H9 (cell line): ENCODE data around the gene HPGDS. TPM values are rescaled to one million over a fixed set of nuclear protein-coding genes. Genes with fewer than 3 reads are reported as not detected.

Experiments used
- DNase-seq: peaks from one replicate; pipeline ENCODE4 v3.0.0-alpha.2; 2017
- H2AFZ ChIP-seq: one replicate; pipeline ENCODE4 v1.6.1; 2013; ENCODE audit warnings: mild to moderate bottlenecking, low read length, control low read depth, moderate library complexity
- H2AK5ac ChIP-seq: 2 replicates; pipeline ENCODE4 v1.6.1; 2013; ENCODE audit warnings: low read length, control low read depth, mixed read lengths; ENCODE audit not compliant: insufficient read length
- H2BK120ac ChIP-seq: one replicate; pipeline ENCODE4 v1.6.1; 2013; ENCODE audit warnings: low read depth, mild to moderate bottlenecking, low read length, control low read depth, inconsistent platforms; ENCODE audit not compliant: poor library complexity, severe bottlenecking
- H2BK12ac ChIP-seq: 2 replicates; pipeline ENCODE4 v1.6.1; 2013; ENCODE audit warnings: low read length, control low read depth, mixed read lengths, low read depth; ENCODE audit not compliant: insufficient read length
- H2BK15ac ChIP-seq: 2 replicates; pipeline ENCODE4 v1.6.1; 2013; ENCODE audit warnings: low read depth, low read length, control low read depth
- H2BK20ac ChIP-seq: one replicate; pipeline ENCODE4 v1.6.1; 2013; ENCODE audit warnings: low read depth, mild to moderate bottlenecking, low read length, control low read depth, inconsistent platforms; ENCODE audit not compliant: poor library complexity, severe bottlenecking
- H2BK5ac ChIP-seq: 2 replicates; pipeline ENCODE4 v1.6.1; 2013; ENCODE audit warnings: low read length, control low read depth, mixed read lengths; ENCODE audit not compliant: insufficient read length
- H3K14ac ChIP-seq: 2 replicates; pipeline ENCODE4 v1.6.1; 2013; ENCODE audit warnings: low read length, control low read depth; ENCODE audit not compliant: insufficient read depth
- H3K18ac ChIP-seq: 2 replicates; pipeline ENCODE4 v1.6.1; 2013; ENCODE audit warnings: low read depth, mild to moderate bottlenecking, mixed read lengths, low read length, control low read depth; ENCODE audit not compliant: insufficient read length
- H3K23ac ChIP-seq: 2 replicates; pipeline ENCODE4 v1.6.1; 2013; ENCODE audit warnings: low read length, control low read depth, mixed read lengths, low read depth; ENCODE audit not compliant: insufficient read length
- H3K23me2 ChIP-seq: 2 replicates; pipeline ENCODE4 v1.6.1; 2013; ENCODE audit warnings: low read depth, mild to moderate bottlenecking, mixed read lengths, low read length, control low read depth; ENCODE audit not compliant: insufficient read length, poor library complexity, severe bottlenecking
- H3K27ac ChIP-seq: 2 replicates; pipeline ENCODE4 v1.5.1; 2013; ENCODE audit warnings: low read length, control low read depth, mixed read lengths, low read depth; ENCODE audit not compliant: insufficient read length
- H3K27me3 ChIP-seq: 2 replicates; pipeline ENCODE4 v1.6.1; 2013; ENCODE audit warnings: low read length, control low read depth, inconsistent platforms; ENCODE audit not compliant: insufficient read depth
- H3K4ac ChIP-seq: 2 replicates; pipeline ENCODE4 v1.6.1; 2013; ENCODE audit warnings: low read depth, mild to moderate bottlenecking, control low read depth, inconsistent platforms, low read length, moderate library complexity
- H3K4me1 ChIP-seq: 2 replicates; pipeline ENCODE4 v1.6.1; 2013; ENCODE audit warnings: low read length, control low read depth, inconsistent platforms; ENCODE audit not compliant: insufficient read depth
- H3K4me2 ChIP-seq: 2 replicates; pipeline ENCODE4 v1.6.1; 2013; ENCODE audit warnings: low read length, control low read depth, mixed read lengths; ENCODE audit not compliant: insufficient read length, insufficient read depth
- H3K56ac ChIP-seq: 2 replicates; pipeline ENCODE4 v1.6.1; 2013; ENCODE audit warnings: low read depth, mild to moderate bottlenecking, mixed read lengths, low read length, control low read depth; ENCODE audit not compliant: insufficient read length
- H3K79me1 ChIP-seq: 2 replicates; pipeline ENCODE4 v1.6.1; 2013; ENCODE audit warnings: low read depth, mild to moderate bottlenecking, moderate library complexity, low read length, control low read depth, inconsistent platforms; ENCODE audit not compliant: insufficient read depth, poor library complexity, severe bottlenecking
- H3K79me2 ChIP-seq: 2 replicates; pipeline ENCODE4 v1.6.1; 2013; ENCODE audit warnings: low read length, control low read depth, inconsistent platforms; ENCODE audit not compliant: insufficient read depth
- H3K9ac ChIP-seq: 2 replicates; pipeline ENCODE4 v1.6.1; 2013; ENCODE audit warnings: low read length, control low read depth, mixed read lengths; ENCODE audit not compliant: insufficient read length; ENCODE audit errors: extremely low read depth
- H3K9me3 ChIP-seq: one replicate; pipeline ENCODE4 v1.6.1; 2013; ENCODE audit warnings: low read depth, low read length, inconsistent platforms; ENCODE audit not compliant: control insufficient read depth
- H3T11ph ChIP-seq: one replicate; pipeline ENCODE4 v1.6.1; 2013; ENCODE audit warnings: mild to moderate bottlenecking, low read length, control low read depth, inconsistent platforms
- H4K20me1 ChIP-seq: one replicate; pipeline ENCODE4 v1.6.1; 2013; ENCODE audit not compliant: control insufficient read depth, insufficient read length, insufficient read depth
- H4K5ac ChIP-seq: 2 replicates; pipeline ENCODE4 v1.6.1; 2013; ENCODE audit warnings: low read depth, mild to moderate bottlenecking, mixed read lengths, low read length, control low read depth; ENCODE audit not compliant: insufficient read length
- H4K8ac ChIP-seq: replicated peaks from 2 replicates; pipeline ENCODE4 v1.6.1; 2013; ENCODE audit warnings: low read length, control low read depth, mixed read lengths, low read depth; ENCODE audit not compliant: insufficient read length
- H4K91ac ChIP-seq: 2 replicates; pipeline ENCODE4 v1.6.1; 2013; ENCODE audit warnings: low read depth, mild to moderate bottlenecking, moderate library complexity, mixed read lengths, low read length, control low read depth; ENCODE audit not compliant: insufficient read length
- H3K27ac Mint-ChIP-seq, 3 experiments: 2 replicates in 2 of 3; 3 replicates in 1 of 3; pipeline ENCODE4 v1.8.0; 2020 to 2021; ENCODE audit warnings: mixed read lengths in 3 of 3, mild to moderate bottlenecking in 1 of 3, moderate library complexity in 1 of 3
- H3K27me3 Mint-ChIP-seq: 2 replicates; pipeline ENCODE4 v1.8.0; 2021; ENCODE audit warnings: low read depth, mild to moderate bottlenecking, moderate library complexity, mixed read lengths
- H3K36me3 Mint-ChIP-seq, 3 experiments: 2 replicates in 2 of 3; 3 replicates in 1 of 3; pipeline ENCODE4 v1.8.0; 2020 to 2021; ENCODE audit warnings: low read depth in 3 of 3, mixed read lengths in 3 of 3; ENCODE audit not compliant: insufficient read depth in 1 of 3
- H3K4me1 Mint-ChIP-seq, 2 experiments: 2 replicates each; pipeline ENCODE4 v1.8.0; 2020; ENCODE audit warnings: mixed read lengths in 2 of 2
- H3K4me3 Mint-ChIP-seq, 2 experiments: 2 replicates in 1 of 2; 3 replicates in 1 of 2; pipeline ENCODE4 v1.8.0; 2020 to 2021; ENCODE audit warnings: mild to moderate bottlenecking in 2 of 2, mixed read lengths in 2 of 2, moderate library complexity in 1 of 2
- H3K9me3 Mint-ChIP-seq, 2 experiments: 2 replicates in 1 of 2; 3 replicates in 1 of 2; pipeline ENCODE4 v1.8.0; 2020; ENCODE audit warnings: mild to moderate bottlenecking in 2 of 2, mixed read lengths in 2 of 2, moderate library complexity in 1 of 2
- CTCF ChIP-seq: fragments of 200-600 bp; sonication (generic); conservative IDR thresholded peaks from 3 replicates; pipeline ENCODE4 v1.8.0; 2021; ENCODE audit warnings: antibody characterized with exemption, mild to moderate bottlenecking
- WGBS: extraction: QIAGEN DNeasy Blood & Tissue Kit; methylation state at CpG from one replicate; pipeline ENCODE4 v1.1.7; 2013; ENCODE audit warnings: missing lambda C conversion rate, low lambda C conversion rate, mixed read lengths; ENCODE audit not compliant: insufficient read length; ENCODE audit errors: extremely low coverage; 5-methylcytosine and 5-hydroxymethylcytosine counted together
- total RNA-seq: library from RNA; stranded (reverse); gene quantifications from 2 replicates; pipeline ENCODE4 v1.2.1, GENCODE V29; 2021

Gene HPGDS
- total RNA-seq, 1 experiment from 2014 or later: not detected

GRCh38 chr4:94345969-94346368 is 3.3 kb upstream of the HPGDS start:
- H4K20me1 ChIP-seq: no peaks in the 10 kb centered on the region
- no peaks in the 10 kb centered on the region for H3K27me3 ChIP-seq
- H3K79me2 ChIP-seq: no peaks in the 10 kb centered on the region
- no peaks in the 10 kb centered on the region for H3K27me3 Mint-ChIP-seq
- H3K14ac ChIP-seq: no peak overlapping the region
- no peak overlapping the region for H3K56ac ChIP-seq
- DNase-seq: no peak
- no peak for TF ChIP-seq CTCF
- H3K23ac ChIP-seq: no peak overlapping the region
- H2AFZ ChIP-seq: no peak overlapping the region
- whole genome bisulfite sequencing: no CpG with 5 or more reads among the region's 2 CpGs
- no peak overlapping the region for H2BK20ac ChIP-seq
- no peaks in the 10 kb centered on the region for H3K23me2 ChIP-seq
- H3K9ac ChIP-seq: no peak overlapping the region
- no peaks in the 10 kb centered on the region for H3K79me1 ChIP-seq
- H3K27ac Mint-ChIP-seq: no peak overlapping the region
- H2BK5ac ChIP-seq: no peak overlapping the region
- H3K4me1 Mint-ChIP-seq: no peaks in the 10 kb centered on the region
- H3K9me3 ChIP-seq: no peaks in the 10 kb centered on the region
- H4K91ac ChIP-seq: no peak overlapping the region
- H4K8ac ChIP-seq: no peak overlapping the region
- no peak overlapping the region for H3K4ac ChIP-seq
- no peak overlapping the region for H4K5ac ChIP-seq
- H3K4me1 ChIP-seq: no peaks in the 10 kb centered on the region
- H3K18ac ChIP-seq: no peak overlapping the region
- no peak overlapping the region for H3K4me3 Mint-ChIP-seq
- H2BK15ac ChIP-seq: no peak overlapping the region
- H3K36me3 Mint-ChIP-seq: no peaks in the 10 kb centered on the region
- H2AK5ac ChIP-seq: no peak overlapping the region
- no peak overlapping the region for H2BK12ac ChIP-seq
- H3T11ph ChIP-seq: no peak overlapping the region
- H3K4me2 ChIP-seq: no peak overlapping the region
- H3K27ac ChIP-seq: no peak overlapping the region
- no peaks in the 10 kb centered on the region for H3K9me3 Mint-ChIP-seq
- H2BK120ac ChIP-seq: no peak overlapping the region
